HL-60 (cell line): ENCODE data around the gene NARS2.
"Not testable (repeated sequence)": the region's sequence is repeated elsewhere in the genome, so short reads cannot be mapped to it uniquely, and the experiment has no call there.

Experiments used
- DNase-seq, 2 experiments: peaks; one replicate each; pipeline ENCODE4 v3.0.0-alpha.2; 2010 to 2020; ENCODE audit warnings: low read depth in 1 of 2, low spot score in 1 of 2
- H3K27ac ChIP-seq: fragments of 250-450 bp; sonication (Bioruptor Pico); replicated peaks from 2 replicates; pipeline ENCODE4 v1.5.1; 2020; ENCODE audit warnings: mild to moderate bottlenecking, moderate library complexity
- H3K27me3 ChIP-seq: fragments of 250-450 bp; sonication (Bioruptor Pico); 2 replicates; pipeline ENCODE4 v1.5.1; 2021; ENCODE audit warnings: mild to moderate bottlenecking, moderate library complexity; ENCODE audit not compliant: insufficient read depth, poor library complexity, severe bottlenecking
- H3K4me3 ChIP-seq: replicated peaks from 2 replicates; pipeline ENCODE4 v1.5.1; 2011; ENCODE audit warnings: mild to moderate bottlenecking, control low read depth, low read length; ENCODE audit not compliant: insufficient read depth
- GABPA ChIP-seq: IDR thresholded peaks from 2 replicates; pipeline ENCODE4 v1.6.1; 2012; ENCODE audit warnings: low read depth
- POLR2AphosphoS5 ChIP-seq: IDR thresholded peaks from 2 replicates; pipeline ENCODE4 v1.6.1; 2012; ENCODE audit warnings: low read depth
- REST ChIP-seq: IDR thresholded peaks from 2 replicates; pipeline ENCODE4 v1.6.1; 2012; ENCODE audit warnings: low read depth; ENCODE audit not compliant: insufficient replicate concordance
- SPI1 ChIP-seq: IDR thresholded peaks from 2 replicates; pipeline ENCODE4 v1.6.1; 2012; ENCODE audit warnings: low read depth, mild to moderate bottlenecking, borderline replicate concordance
- TF ChIP-seq, protein P1 (sequence below): IDR thresholded peaks from one replicate; pipeline ENCODE4 v1.5.1; 2011; ENCODE audit warnings: low read length, control low read depth, inconsistent platforms; ENCODE audit not compliant: insufficient read depth

NARS2 gene

GRCh38 chr11:78516281-78516680, 58.4 kb downstream of the NARS2 start:
- Histone ChIP-seq H3K4me3 (no peak overlapping the region), H3K27me3 (no peaks in the 10 kb centered on the region), H3K27ac (no peak overlapping the region)
- DNase-seq, result no peak
- TF ChIP-seq GABPA (no peak), REST (no peak), SPI1 (no peak), POLR2AphosphoS5 (no peak)
- TF ChIP-seq, protein P1, sequence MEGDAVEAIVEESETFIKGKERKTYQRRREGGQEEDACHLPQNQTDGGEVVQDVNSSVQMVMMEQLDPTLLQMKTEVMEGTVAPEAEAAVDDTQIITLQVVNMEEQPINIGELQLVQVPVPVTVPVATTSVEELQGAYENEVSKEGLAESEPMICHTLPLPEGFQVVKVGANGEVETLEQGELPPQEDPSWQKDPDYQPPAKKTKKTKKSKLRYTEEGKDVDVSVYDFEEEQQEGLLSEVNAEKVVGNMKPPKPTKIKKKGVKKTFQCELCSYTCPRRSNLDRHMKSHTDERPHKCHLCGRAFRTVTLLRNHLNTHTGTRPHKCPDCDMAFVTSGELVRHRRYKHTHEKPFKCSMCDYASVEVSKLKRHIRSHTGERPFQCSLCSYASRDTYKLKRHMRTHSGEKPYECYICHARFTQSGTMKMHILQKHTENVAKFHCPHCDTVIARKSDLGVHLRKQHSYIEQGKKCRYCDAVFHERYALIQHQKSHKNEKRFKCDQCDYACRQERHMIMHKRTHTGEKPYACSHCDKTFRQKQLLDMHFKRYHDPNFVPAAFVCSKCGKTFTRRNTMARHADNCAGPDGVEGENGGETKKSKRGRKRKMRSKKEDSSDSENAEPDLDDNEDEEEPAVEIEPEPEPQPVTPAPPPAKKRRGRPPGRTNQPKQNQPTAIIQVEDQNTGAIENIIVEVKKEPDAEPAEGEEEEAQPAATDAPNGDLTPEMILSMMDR, result no peak

DNA sequence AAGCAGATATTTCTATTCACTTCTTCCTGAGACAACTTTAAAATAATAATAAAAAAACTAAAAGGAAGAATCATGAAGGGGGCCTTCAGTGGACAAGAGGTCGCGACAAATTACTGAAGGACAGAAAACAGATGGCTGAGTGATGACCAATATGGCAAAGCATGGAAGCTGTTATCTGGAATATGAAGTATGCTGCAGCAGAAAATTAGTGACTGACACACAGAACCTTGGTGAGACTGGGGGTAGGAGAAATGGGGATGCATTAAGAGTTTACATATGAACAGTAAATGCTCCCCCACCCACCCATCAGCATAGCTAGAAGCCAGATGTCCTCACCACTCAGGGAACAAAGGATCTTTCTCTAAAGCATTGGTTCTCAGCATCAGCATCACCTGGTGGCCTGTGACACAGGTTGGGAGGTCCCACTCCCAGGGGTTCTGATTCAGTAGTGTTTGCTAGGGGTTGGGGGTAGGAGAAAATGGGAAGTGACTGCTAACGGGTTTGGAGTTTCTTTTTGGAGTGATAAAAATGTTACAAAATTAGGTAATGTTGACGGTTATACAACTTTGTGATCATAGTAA, 59.7 kb downstream of the NARS2 start:
- Histone ChIP-seq H3K27me3 (no peaks in the 10 kb centered on the region), H3K4me3 (no peak overlapping the region), H3K27ac (no peak overlapping the region)
- DNase-seq, result no peak
- TF ChIP-seq, protein P1, result no peak
- no peak for TF ChIP-seq REST
- TF ChIP-seq GABPA, result no peak
- TF ChIP-seq SPI1, result no peak
- no peak for TF ChIP-seq POLR2AphosphoS5

- not testable (repeated sequence) for H3K27ac ChIP-seq, DNase-seq, H3K4me3 ChIP-seq, H3K27me3 ChIP-seq
Observed at GRCh38 chr11:78513085-78513484, 61.6 kb downstream of the NARS2 start.

GRCh38 chr11:78510597-78510996, 64.1 kb downstream of the NARS2 start:
- Histone ChIP-seq H3K27ac (no peak overlapping the region), H3K27me3 (no peaks in the 10 kb centered on the region), H3K4me3 (no peak overlapping the region)
- TF ChIP-seq POLR2AphosphoS5 (no peak), SPI1 (no peak)
- DNase-seq, result no peak

GRCh38 chr11:78510025-78510596, 64.6 kb downstream of the NARS2 start:
- H3K4me3 ChIP-seq, result no peak overlapping the region
- H3K27me3 ChIP-seq, result no peaks in the 10 kb centered on the region
- no peak overlapping the region for H3K27ac ChIP-seq
- DNase-seq, result no peak
- no peak for TF ChIP-seq REST
- TF ChIP-seq GABPA, result no peak
- TF ChIP-seq POLR2AphosphoS5, result no peak
- TF ChIP-seq, protein P1, result no peak
- no peak for TF ChIP-seq SPI1
